RPMI7951 (cell line): Measurements from ENCODE around the gene PITX2. TPM values are rescaled to one million over a fixed set of nuclear protein-coding genes. Genes with fewer than 3 reads are reported as not detected.
A peak's percentile ranks its signal among the peaks of the same experiment; 100 is the strongest.

ENCODE experiments used
- DNase-seq: peaks from one replicate; pipeline ENCODE4 v3.0.0-alpha.2; 2012; ENCODE audit warnings: low read depth
- total RNA-seq: library from RNA; depleted of rRNA; stranded (reverse); fragments of >200 nt; shearing (Covaris generic); gene quantifications from 2 replicates; pipeline ENCODE4 v1.2.3, GENCODE V29; 2014

The PITX2 gene
- total RNA-seq, 1 experiment from 2014 or later = 0.48 TPM

- DNase-seq = peak; percentile 34
These were observed 14.0 kb upstream of the PITX2 start for GRCh38 chr4:110636680-110637407.

DNA sequence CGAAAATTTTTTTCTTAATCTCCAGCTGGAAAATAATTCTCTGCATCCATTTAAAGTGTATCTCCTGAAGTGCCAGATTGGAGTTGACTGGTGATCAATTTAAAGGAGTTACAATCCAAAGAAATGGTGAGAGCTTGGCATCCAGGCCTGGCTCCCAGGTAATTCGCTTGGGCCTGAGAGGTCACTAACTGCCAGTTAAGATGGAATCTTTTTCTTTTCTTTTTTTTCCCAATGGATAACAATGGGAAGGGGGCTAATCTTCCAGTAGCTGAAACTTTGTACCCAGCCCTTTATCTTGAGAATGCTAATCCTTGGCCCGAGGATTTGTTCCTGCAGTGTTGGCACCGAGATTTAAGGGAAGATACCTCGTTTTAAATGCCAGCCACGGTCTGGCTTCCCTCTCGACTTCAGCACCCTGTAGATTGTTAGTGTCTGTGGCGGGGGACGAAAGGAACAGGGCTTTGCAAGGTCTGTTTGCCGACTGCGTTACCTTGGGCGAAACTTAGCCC lies 13.3 kb upstream of the PITX2 start:
- DNase-seq = no peak

DNA sequence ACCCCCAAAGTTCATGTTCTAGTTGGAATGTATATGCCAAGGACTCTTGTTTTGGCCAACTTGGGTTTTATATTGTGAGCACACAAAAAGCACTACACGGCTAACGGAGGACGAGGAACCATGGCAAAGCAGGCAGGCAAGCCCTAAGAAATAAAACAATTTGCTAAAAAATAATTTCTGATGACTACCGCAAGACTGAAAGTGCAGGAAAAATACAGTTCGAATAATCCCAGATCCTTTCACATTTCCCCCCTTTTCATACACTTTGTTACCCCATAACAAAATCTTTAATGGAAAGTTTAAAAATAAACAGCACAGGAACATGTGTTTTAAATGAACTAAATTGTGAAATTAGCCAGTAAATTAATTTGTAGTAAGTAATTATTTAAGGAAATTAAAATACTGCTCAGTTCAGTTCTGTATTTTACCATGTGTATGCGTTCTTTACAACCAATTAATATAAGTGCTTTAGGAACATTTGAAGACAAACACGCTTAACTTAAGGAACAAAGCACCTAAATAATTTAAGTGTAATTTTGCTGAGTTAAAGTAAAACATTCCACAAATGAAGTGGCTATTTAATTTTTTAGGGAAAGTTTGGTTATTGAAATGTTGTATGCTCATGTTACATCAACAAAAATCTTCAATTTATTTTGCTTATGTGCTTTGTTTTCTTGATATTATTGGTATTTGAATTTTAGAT lies 12.4 kb upstream of the PITX2 start:
- no peak for DNase-seq

- no peak for DNase-seq
These were observed 11.7 kb upstream of the PITX2 start for GRCh38 chr4:110634350-110635162.

GRCh38 chr4:110633358-110634341 lies 10.8 kb upstream of the PITX2 start:
- no peak for DNase-seq

- DNase-seq = no peak
These were observed 9.9 kb upstream of the PITX2 start for GRCh38 chr4:110632506-110633357.

DNA sequence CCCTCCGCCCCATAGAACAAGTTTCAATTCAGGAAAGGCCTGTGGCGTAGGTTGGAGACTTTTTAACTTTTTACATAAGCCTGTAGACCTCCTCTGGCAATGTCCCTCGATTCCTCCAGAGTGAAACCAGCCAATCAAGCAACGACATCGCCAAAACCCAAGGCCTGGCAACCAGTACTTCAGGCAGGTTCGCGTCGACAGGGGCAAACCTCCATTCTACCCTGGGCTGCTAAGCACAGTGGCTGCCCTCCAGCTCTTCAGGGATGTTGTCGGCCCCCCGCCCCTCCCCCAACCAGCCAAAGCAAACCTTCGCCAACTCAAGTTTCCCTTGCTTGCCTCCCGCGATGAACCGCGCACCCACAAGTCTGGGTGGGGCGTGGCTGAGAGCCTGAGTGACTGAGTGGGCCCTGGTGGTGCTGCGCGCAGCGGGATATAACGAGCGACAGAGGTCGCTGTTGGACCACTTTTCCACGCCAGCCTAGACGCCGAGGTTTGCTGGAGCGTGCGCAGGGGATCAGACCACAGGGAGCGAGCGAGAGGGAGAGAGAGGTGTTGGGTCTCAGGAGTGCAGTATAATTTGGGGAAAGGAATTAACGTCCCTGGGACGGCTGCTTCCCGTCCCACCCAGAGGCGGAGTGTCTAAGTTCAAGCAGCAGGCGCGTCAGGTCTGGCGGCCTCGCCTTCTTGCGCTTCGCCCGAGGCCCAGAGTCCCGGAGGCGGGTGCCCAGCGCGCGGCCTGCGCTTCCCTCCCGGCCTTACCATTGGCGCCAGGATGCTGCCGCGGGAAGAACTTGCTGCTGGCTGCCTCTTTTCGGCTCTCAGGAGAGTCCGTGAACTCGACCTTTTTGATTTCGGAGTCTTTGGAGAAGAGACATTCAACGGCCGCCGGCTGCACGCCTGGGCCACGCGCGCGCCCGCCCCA lies 9.0 kb upstream of the PITX2 start:
- DNase-seq = peak; percentile 66

GRCh38 chr4:110630688-110631402 lies 8.0 kb upstream of the PITX2 start:
- no peak for DNase-seq

GRCh38 chr4:110629780-110630687 lies 7.2 kb upstream of the PITX2 start:
- DNase-seq = no peak

DNA sequence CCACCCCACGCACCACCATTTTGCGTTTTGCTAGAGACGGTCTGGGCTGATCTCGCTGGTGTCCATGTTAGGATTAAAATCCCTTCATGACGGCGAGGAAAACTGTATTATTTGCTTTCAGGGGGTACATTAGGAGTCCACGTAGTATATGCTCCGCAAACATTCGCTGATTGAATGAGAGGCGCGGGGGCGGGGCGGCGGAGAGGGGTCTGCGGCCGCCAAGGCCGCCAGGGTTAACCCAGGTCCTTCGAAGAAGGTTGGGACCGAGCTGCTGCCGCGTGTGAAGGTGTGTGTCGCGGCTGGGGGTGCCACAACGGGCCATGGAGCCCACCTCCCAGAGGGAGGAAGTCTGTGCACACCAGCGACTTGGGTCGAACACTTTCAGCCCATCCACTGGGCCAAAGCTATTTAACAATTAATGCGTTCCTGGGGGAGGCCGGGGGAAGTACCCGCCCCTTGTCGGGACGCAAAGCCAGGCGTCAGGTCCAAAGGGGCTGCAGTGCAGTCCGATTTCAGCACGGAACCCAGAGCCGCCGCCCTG lies 6.4 kb upstream of the PITX2 start:
- no peak for DNase-seq

DNA sequence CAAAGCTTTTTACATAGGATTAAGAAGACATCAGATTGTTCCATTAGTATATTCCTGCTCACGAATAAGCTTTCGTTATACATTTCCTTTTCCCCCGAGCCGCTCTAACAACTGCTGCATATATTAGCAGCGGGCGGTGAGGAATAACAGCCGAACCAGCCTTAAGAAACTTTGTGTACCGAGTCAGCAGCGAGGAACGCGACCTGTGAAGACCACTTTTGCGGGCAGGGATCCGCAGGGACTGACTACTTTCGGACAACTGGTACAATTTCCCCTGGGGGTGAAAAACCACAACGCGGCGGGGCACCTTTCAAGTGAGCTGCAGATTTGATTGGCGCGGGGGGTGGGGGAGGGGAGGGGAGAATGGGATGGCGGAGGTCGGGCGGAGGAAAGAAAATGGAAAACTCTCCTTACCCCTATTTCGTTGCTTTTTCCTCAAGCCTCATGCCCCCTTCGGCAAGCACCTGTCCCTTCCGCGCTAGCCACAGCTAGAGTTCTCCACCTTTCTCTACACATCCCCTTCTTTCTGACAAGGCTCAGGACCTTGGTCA lies 5.9 kb upstream of the PITX2 start:
- no peak for DNase-seq

- no peak for DNase-seq
These were observed 5.2 kb upstream of the PITX2 start for GRCh38 chr4:110627977-110628662.

DNA sequence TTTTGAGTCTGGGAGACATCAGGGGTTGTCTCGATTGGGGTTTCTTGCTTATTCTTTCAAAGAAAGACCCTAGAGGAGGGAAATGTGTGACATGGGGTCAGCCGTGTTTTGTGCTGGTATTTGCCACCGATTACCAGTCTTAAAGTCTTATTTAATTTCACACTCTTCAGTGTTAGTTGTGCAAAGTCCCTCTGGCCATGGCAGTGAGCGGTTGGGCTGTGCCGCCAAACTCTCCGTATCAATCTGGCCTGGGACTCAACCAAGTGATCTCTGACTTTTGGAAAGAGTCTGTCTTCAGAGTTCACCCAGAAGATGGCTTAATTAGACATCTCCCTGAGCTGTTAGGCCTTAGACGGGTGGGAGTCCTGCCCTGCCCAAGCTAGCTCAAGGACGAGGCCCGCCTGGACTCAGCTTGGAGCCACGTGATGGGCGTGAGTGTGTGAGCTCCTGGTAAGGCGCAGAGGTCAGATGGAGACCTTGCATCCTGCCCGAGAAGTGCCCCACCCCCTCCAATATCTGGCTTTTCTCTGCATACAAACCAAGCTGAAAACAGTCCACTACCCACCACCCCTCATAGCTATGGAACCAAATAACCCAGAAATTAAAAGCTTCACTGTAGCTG lies 3.8 kb upstream of the PITX2 start:
- DNase-seq = no peak

DNA sequence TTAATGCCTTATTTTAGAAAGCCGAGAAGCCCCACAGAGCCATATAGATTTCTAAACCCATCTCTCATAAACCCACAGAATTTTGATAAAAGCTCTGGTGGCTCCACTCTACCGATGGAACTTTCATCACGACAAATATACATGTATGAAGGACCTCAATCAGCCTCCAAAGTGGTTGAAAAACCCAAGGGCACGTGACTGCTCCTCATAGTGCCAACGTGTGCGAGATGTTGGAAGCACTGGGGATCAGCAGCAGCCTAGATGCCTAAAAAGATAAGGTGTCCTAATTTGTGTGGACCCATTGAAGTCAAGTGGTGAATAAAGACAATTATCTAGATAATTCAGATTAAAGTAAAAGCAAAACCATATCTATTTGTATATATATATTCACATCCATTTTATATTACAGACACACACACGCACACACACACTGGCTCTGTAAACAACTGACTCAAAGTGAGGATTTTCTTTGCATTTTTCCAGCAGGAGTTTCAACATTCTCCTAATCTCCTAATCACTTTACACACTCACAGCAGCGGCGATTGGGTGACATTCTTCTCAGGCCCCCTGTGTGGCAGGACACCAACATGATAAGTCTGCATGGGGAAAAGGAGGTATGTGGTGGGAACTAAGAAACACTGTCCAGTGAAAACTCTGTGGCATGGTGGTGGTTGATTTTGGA lies 2.8 kb upstream of the PITX2 start:
- no peak for DNase-seq

DNA sequence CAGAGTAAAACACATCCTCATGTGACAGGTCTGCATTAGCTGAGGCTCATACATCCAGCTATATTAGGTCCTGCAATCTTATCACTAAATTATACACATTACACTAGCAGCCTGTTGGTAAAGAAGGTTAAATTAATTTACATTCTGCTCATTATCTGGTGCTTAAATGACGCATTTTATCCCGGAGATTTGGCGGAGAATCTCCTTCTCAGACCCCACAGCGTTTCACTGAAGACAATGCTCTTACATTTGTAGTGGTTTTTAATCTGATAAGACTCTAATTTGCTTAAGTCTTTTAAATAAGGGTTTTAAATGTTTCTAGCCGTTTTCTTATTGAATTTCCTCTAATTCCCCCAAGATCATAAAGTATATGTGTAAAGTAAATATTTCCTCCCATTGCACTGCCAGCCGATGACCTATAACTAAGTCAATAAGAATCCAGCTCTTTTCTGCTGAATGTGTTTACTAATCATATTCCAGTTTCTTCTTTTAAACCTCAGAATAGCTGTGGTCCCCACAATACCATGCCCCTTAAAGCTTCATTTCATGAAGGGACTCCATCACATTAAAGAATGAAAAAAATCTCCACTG lies 2.1 kb upstream of the PITX2 start:
- DNase-seq = no peak
